SK-N-SH (cell line): ENCODE measurements around the gene APOL6.

ENCODE experiments used
- CHD2 ChIP-seq: fragments of 150-350 bp; IDR thresholded peaks from 2 replicates; pipeline ENCODE4 v1.6.1; 2018; ENCODE audit warnings: low read length; ENCODE audit not compliant: partially characterized antibody
- ELF1 ChIP-seq: IDR thresholded peaks from 2 replicates; pipeline ENCODE4 v1.4.0; 2012
- EP300 ChIP-seq, 2 experiments: IDR thresholded peaks; 2 replicates each; pipeline versions ENCODE4 v1.4.0 to v1.6.1; 2012; ENCODE audit warnings: borderline replicate concordance in 1 of 2, low read depth in 1 of 2, low read length in 1 of 2
- EZH2phosphoT487 ChIP-seq: fragments of 200-600 bp; sonication (generic); IDR thresholded peaks from 2 replicates; pipeline ENCODE4 v1.6.1; 2017; ENCODE audit warnings: low read depth, mixed run types, mild to moderate bottlenecking, antibody characterized with exemption, moderate library complexity, borderline replicate concordance
- FOXJ3 ChIP-seq: sonication (generic); formaldehyde crosslinking; IDR thresholded peaks from 2 replicates; pipeline ENCODE4 v1.5.1; 2020; ENCODE audit warnings: mild to moderate bottlenecking, missing genetic modification reagents
- NRF1 ChIP-seq: IDR thresholded peaks from 2 replicates; pipeline ENCODE4 v1.6.1; 2012; ENCODE audit warnings: low read depth, mild to moderate bottlenecking, low read length
- RAD21 ChIP-seq: IDR thresholded peaks from 2 replicates; pipeline ENCODE4 v1.6.1; 2012; ENCODE audit warnings: mild to moderate bottlenecking, low read length
- RXRA ChIP-seq: IDR thresholded peaks from 2 replicates; pipeline ENCODE4 v1.4.0; 2012; ENCODE audit warnings: low read depth, mild to moderate bottlenecking, borderline replicate concordance
- TCF12 ChIP-seq: IDR thresholded peaks from 2 replicates; pipeline ENCODE4 v1.4.0; 2012
- TF ChIP-seq, protein P1 (sequence below): fragments of 200-600 bp; sonication (generic); IDR thresholded peaks from 2 replicates; pipeline ENCODE4 v1.6.1; 2017; ENCODE audit warnings: antibody characterized with exemption, mild to moderate bottlenecking, moderate library complexity
- TF ChIP-seq, protein P2 (sequence below): IDR thresholded peaks from 2 replicates; pipeline ENCODE4; 2012
- TF ChIP-seq, protein P3 (sequence below): IDR thresholded peaks from 2 replicates; pipeline ENCODE4 v1.4.0; 2012; ENCODE audit warnings: low read depth, borderline replicate concordance

DNA sequence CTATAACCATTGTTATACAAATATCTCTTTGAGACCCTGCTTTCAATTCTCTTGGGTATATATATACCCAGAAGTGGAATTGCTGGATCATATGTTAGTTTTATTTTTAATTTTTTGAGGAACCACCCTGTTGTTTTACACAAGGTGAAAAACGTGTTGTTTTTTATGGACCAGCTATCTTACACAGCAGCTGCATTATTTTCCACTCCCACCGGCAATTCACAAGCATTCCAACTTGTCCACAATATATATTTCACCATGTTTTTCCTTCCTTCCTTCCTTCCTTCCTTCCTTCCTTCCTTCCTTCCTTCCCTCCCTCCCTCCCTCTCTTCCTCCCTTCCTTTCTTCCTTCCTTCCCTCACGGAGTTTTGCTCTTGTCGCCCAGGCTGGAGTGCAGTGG is 63.1 kb downstream of the APOL6 start:
- TF ChIP-seq, protein P1, sequence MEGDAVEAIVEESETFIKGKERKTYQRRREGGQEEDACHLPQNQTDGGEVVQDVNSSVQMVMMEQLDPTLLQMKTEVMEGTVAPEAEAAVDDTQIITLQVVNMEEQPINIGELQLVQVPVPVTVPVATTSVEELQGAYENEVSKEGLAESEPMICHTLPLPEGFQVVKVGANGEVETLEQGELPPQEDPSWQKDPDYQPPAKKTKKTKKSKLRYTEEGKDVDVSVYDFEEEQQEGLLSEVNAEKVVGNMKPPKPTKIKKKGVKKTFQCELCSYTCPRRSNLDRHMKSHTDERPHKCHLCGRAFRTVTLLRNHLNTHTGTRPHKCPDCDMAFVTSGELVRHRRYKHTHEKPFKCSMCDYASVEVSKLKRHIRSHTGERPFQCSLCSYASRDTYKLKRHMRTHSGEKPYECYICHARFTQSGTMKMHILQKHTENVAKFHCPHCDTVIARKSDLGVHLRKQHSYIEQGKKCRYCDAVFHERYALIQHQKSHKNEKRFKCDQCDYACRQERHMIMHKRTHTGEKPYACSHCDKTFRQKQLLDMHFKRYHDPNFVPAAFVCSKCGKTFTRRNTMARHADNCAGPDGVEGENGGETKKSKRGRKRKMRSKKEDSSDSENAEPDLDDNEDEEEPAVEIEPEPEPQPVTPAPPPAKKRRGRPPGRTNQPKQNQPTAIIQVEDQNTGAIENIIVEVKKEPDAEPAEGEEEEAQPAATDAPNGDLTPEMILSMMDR = no peak
- TF ChIP-seq ELF1 (no peak), EP300 (IDR thresholded peaks at IDR 0.05; ENCODE audit: borderline replicate concordance in 1 of 2, low read depth in 1 of 2, low read length in 1 of 2) (no peak), TCF12 (no peak), FOXJ3 (no peak), RXRA (no peak), EZH2phosphoT487 (no peak), NRF1 (no peak), CHD2 (no peak), RAD21 (no peak)
- TF ChIP-seq, protein P2, sequence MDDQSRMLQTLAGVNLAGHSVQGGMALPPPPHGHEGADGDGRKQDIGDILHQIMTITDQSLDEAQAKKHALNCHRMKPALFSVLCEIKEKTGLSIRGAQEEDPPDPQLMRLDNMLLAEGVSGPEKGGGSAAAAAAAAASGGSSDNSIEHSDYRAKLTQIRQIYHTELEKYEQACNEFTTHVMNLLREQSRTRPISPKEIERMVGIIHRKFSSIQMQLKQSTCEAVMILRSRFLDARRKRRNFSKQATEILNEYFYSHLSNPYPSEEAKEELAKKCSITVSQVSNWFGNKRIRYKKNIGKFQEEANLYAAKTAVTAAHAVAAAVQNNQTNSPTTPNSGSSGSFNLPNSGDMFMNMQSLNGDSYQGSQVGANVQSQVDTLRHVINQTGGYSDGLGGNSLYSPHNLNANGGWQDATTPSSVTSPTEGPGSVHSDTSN = no peak
- TF ChIP-seq, protein P3, sequence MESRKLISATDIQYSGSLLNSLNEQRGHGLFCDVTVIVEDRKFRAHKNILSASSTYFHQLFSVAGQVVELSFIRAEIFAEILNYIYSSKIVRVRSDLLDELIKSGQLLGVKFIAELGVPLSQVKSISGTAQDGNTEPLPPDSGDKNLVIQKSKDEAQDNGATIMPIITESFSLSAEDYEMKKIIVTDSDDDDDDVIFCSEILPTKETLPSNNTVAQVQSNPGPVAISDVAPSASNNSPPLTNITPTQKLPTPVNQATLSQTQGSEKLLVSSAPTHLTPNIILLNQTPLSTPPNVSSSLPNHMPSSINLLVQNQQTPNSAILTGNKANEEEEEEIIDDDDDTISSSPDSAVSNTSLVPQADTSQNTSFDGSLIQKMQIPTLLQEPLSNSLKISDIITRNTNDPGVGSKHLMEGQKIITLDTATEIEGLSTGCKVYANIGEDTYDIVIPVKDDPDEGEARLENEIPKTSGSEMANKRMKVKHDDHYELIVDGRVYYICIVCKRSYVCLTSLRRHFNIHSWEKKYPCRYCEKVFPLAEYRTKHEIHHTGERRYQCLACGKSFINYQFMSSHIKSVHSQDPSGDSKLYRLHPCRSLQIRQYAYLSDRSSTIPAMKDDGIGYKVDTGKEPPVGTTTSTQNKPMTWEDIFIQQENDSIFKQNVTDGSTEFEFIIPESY = no peak
